SKM-1 (cell line): ENCODE data around the gene PANK4.

Experiments used
- DNase-seq: peaks from one replicate; lab custom pipeline; 2025; ENCODE audit not compliant: unreplicated experiment; lab: John Stamatoyannopoulos, UW

The PANK4 gene

DNA sequence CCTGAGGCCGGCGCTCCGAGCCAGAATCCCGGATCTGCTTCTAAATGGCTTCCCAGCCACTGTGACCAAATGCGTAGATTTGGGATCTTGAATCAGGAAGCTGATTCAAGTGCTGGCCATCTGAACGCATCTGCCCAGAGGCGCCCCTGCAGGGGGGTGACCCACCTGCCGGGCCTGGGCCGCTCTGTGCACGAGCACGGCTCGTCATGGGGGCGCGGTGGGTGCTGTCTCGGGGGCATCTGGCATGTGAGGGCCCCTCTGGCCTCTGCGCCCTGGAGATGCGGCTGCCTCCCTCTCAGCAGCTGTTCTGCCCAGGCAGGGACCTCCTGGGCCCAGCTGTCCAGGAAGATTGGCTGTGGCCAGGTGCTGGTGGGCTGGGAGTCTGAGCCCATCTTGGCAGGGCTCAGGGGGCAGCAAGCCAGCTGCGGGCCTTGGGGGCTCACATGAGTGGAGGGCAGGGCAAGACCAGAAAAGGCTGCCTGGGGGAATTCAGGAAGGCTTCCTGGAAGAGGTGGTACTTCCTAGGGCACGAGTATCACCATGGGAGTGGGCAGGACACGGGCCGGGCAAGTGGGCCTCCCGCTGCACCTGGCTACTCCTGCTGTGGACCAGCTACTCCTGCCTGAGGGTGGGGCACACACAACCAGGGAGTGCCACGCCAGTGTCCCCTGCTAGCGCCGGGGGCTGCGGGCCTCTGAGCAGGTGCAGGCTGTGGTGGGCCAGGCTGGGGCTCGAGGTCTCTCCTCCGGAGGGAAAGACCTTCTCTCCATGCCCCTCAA is 25.2 kb downstream of the PANK4 start:
- no peak for DNase-seq

DNA sequence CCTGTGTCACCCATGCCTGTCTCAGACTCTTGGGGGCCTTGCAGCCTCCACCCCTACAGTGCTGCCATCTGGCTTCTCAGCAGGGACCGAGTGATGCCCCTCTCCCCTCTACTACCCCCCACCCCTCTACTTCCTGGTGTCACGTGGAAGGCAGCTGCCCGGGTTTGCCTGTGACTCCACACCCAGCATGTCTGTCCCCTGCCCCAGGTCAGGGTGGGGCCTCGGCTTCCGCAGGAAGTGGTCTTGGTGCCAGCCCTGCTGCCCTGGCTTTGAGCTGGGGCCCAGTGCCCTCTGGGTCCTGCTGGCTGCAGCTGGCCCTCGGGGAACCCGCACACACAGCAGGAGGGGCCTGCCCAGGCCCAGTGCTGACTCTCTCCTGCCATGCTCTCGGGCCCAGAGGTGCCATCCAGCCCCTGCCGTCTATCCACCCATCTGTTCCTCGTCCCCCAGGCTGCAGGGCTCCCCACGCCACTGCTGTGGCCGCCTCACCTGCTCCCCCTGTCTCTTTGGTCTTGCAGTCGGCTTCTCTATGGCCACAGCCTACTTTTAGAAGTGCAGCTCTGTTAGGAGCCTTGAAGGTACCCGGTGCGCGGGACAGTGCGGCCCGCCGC is 26.3 kb downstream of the PANK4 start:
- DNase-seq = no peak

DNA sequence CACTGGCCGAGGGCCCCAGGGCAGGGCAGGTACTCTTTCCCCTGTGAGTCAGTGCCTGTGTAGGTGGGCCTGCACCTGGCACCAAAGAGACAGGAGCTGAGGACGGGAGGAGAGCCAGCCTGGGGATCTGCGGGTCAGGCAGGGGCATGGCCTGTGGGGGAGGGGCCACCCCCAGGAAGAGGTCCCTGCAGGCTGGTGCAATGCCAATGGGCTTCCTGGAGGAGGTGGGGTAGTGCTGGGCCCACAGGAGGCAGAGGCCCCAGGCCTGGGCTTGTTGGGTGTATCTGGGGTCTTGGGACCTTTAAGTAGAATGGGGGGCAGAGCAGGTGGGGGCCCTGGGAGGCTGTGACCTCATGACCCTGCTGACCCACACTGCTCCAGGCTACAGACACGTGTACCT is 27.1 kb downstream of the PANK4 start:
- no peak for DNase-seq

DNA sequence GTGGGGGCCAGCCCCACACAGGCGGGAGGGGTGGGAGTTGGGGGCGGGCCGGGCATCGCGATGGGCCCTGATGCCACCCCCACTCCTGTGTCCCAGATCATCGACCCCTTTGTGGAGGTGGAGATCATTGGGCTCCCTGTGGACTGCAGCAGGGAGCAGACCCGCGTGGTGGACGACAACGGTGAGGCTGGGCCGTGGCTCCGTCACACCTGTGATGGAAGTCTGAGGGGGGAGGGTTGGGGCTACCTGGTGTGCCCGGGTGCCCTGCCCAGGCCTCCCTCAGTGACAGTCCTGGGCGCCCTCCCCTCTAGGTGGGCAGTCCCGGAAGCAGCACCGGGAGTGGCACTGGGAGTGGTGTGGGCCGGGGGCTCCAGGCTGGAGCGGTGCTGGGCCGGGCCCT is 27.7 kb downstream of the PANK4 start:
- no peak for DNase-seq

DNA sequence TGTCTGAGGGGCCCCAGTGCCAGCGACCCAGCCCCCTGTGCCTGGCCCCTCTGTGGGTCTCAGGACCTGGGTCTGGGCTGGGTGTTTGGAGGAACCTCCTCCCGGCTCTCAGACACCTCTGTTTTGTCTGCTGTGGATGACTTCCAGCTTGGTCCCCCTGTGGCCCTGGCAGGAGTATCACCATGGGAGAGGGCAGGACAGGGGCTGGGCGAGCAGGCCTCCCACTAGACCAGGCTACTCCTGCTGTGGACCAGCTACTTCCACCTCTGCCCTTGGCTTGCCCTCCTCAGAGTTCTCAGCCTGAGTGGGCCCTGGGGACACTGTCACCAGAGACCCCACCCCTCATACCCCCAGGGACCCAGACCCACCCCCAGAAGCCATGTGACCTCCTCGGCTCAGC is 28.5 kb downstream of the PANK4 start:
- no peak for DNase-seq

DNA sequence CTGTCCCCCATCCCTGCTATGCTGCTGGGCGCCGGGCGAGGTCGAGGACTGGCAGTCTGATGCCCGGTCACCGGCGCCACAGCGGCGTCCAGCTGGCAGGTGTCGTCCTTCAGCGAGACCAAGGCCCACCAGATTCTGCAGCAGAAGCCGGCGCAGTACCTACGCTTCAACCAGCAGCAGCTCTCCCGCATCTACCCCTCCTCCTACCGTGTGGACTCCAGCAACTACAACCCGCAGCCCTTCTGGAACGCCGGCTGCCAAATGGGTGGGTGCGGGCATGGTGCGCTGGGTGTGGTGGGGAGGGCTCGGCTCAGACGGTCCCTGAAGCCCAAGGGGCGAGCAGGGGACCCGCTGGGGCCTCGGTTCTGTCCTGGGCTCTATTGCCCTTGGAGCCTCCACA is 29.6 kb downstream of the PANK4 start:
- DNase-seq = no peak

DNA sequence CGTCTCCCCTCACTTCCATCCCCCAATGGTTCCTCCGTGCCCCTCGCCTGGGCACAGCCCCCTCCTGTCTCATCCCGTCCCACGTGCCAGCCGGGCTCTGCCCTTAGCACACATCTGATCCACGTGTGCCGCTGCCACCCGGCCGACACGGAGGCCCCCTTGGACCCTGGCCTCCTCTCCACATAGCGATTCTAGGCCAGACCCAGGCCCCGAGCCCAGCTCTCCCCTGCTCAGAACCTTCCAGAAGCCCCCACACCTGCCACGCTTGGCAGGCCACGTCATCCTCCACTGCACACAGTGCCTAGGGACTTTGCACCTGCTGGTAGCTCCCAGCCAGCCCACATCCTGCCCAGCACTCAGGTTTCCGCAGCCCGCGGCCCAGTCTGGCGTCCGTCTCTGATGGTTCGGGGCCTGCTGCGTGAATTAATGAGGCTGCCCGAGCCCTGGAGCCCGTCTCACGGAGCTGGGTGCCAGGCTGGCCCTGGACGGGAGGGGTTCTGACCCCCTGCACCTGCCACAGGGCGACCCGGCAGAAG is 30.2 kb downstream of the PANK4 start:
- DNase-seq = no peak

DNA sequence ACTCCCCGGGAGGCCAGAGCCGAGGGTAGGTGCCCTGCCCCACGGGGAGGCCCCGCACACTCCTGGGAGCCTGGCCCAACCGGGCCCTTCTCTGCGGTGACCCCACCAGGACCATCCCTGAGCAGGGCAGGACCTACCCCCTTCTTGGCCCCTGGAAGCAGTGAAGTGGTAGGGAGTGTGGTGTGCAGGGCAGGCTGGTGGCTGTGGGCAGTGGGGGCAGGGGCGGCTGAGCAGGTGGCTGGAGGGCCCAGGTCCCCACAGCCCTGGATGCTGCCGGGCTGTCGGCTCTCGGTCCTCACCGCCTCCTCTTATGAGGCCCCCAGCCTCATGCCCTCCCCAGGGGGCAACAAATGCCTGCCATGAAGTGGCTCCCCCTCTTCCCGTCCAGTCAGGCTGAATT is 30.9 kb downstream of the PANK4 start:
- no peak for DNase-seq

DNA sequence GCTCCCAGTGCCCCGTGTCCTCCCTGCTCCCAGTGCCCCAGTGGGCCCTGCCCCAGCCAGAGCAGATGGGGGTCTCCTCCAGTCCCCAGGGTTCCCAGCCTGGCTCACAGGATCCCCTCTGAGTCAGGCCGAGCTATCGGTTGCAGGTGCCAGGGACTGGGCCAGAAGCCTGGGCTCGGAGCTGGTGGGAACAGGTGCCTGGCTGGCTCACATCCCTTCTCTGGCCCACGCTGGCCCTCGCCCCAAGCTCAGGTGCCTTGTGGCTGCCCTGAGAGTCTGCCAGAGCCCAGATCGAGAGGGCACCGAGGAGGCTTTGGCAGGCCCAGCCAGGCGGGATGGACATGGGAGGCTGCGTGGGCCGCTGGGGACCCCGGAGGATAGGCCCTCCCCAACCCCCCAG is 31.4 kb downstream of the PANK4 start:
- DNase-seq = no peak

DNA sequence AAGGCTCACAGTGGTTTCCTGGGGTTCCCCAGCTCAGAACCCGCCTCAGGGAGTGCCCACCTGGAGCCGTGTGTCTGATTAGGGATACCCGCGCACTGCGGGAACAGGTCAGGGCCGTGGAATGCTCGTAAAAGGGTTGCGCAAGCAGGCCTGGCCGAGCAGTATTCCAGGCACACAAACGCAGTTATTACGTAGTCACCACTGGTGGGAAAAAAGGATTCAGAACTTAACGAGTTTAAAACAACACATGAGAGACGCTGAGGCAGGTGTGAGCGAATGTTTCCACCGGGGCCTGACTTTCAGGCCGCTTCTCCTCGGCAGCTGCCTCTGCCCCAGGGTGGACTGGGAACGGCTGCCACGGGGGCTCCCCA is 32.1 kb downstream of the PANK4 start:
- DNase-seq = no peak

DNA sequence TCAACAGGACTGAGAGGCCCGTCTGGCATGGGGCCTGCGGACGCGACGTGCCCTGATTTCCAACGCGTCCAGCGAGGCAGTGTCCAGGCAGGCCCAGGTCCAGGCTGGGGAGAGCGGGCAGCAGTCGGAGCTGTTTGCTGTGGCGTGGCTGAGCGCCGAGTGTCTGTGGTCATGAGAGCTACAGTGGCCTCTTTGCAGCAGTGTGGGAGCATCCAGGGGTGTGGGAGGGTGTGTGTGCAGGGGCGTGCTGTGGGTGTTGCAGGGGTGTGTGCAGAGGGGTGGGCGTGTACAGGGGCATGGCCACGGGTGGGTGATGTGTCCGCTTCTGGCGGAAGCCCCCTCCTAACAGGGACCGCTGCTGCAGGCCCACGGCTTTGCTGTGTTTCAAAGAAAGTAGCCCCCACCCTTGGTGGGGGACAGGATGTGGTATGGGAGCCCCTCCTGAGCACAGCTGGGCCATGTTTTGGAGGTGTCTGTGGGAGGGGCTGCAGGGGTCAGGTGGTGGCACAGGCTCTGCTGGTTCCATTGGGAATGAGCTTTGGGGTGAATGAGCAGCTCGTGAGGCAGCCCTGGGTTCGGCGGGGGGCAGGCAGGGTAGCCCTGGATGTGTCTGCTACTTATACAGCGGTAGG is 32.6 kb downstream of the PANK4 start:
- no peak for DNase-seq

DNA sequence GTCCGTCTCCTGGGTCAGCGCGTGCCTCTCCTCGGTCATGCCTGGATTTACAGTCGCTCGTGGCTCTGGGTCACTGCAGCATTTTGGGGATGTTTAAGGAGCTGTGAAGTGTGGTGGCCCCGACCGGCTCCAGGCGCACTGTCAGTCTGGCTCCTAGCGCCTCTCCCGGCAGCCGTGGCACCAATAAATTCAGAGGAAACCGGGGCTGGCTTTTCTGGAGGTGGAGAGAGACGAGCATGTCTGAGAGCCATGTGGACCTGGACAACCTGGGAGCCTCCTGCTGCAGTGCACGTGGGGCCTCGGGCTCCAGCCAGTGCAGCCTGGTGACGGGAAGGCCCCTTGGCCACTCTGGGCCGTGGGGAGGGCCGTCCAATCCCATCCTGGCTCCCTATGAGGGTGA is 33.2 kb downstream of the PANK4 start:
- DNase-seq = no peak

DNA sequence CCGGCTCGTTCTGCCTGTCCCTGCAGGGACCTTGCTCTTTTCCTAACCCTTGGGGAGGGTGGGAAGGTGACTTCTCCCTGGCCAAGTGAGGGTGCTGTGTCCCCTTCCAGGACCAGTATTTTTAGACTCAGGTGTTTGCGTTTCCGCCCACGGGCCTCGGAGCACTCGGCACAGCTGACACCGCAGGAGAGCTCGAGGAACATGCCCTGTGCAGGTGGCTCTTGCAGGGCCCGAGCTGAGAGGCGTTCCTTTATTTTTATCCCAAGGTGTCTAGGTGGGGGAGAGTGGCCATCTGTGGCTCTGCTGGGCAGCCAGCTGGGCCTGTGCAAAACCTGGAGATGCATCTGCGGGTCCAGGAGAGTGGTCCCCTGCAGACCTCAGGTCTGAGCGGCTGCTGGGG is 34.3 kb downstream of the PANK4 start:
- DNase-seq = no peak

DNA sequence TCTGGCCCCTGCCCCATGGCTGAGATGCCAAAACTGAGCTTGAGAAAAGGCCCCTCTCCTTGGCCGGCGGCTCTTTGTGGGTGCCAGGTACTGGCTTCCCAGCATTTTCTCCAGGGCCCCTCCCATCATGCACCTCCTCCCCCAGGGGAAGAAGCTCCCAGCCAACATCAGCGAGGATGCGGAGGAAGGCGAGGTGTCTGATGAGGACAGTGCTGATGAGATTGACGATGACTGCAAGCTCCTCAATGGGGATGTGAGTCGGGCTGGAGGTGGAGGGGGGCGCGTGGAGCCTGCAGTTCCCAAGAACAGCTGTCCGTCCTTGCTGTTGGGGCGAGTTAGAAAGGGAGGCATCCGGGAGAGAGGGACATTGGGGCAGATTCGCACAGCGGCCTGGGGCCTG is 36.8 kb downstream of the PANK4 start:
- no peak for DNase-seq

DNA sequence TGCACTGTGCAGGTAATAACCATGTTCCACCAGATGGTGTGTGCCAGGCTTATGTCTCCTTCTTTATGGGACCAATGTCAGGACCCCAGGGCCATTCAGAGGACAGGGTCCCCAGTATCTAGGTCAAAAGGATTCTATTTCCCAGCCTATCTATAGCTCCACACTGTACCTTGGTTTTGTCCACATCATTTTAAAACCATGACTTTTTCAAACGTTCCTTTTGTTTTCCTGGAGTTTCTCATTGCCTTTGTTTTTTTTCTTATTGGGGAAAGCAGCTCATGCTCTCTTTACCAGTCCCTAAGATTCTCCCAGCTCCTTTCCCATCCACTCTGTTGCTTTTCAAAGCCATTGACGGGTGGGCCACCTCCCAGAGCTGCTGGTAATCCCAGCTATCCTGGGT is 37.7 kb downstream of the PANK4 start:
- DNase-seq = no peak

DNA sequence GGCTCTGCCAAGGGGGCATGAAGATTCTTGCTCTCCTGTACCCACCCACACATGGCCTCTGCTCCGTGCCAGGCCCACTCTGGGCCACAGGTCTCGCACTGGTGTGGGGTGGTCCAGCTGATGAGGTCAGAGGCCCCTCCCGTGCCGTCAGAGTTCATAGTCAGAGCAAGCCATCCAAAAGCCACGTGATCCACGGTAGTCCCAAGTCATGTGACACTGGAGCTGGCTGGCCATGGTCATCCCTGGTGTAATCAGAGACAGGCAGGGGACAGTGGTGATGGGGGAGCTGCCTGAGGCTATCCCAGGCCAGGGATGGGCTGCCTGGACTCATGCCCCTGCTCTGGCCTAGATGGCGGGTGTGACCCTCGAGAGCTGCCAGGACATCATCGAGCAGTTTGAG is 39.8 kb downstream of the PANK4 start:
- no peak for DNase-seq

DNA sequence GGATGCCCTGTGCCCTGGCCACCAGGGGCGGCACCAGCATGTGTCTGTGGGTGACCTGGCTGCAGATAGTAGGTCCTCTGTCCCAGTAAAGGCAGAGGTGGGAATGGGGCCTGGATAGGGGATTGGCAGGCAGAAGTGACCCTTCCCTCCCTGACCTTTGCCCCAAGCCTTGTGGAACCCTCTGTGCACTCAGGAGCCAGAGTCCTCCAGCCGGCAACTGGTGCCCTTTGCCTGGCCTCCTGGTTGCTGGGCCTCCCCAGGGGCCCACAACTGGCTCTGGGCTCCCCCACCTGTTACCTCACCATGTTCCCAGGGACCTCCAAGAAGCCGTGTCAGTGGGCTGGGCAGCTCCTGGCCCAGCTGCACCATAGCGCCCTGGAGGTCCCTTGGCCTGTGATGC is 40.4 kb downstream of the PANK4 start:
- no peak for DNase-seq

DNA sequence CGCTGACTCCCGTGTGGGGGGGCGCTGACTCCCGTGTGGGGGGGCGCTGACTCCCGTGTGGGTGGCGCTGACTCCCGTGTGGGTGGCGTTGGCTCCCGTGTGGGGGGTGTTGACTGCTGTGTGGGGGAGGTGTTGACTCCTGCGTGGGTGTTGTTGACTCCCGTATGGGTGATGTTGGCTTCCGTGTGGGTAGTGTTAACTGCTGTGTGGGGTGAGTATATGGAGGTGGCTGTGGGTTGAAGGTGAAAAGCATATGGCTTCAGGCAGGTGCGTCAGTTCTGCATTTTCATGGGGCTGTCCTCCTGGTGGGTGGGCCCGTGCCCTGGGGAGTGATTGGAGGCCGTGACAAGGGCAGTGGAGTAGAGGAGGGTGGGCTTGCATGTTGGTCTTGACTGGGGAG is 42.4 kb downstream of the PANK4 start:
- no peak for DNase-seq

DNA sequence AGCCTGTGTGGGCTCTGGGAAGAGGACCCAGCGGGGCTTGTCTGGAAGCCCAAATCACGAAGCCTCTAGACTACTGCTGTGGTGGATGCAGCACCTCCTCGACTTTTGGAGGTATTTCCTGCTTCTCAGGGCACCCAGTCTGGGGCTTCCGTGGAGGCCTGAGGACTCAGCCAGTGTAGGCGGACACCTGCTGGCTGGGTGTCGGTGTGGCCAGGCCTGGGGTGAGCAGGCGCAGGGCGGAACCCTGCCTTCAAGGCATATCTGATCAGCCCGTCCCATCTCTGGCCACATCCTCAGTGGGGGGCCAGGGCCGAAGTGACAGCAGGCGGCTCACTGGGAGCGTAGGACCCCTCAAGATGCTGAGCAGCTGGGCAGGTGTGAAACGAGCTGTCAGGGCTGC is 43.4 kb downstream of the PANK4 start:
- no peak for DNase-seq

DNA sequence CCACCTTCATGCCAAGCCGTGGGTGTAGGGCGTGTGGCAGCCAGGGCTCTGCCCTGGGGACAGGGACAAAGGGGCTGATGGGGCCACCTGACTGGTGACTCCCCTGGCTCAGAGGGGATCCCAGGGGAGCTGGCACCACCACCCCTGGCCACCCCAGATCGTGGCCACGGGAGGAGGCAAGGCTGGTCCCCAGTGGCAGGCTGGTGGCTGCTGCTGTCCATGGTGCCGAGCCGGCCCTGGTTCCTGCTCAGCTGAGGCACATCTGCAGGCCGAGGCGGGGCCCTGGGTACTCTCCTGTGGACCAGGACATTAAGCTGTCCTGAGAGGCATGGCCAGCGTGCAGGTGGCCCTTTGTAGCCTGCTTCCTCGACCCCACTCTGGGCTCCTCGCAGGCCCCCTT is 43.8 kb downstream of the PANK4 start:
- no peak for DNase-seq

DNA sequence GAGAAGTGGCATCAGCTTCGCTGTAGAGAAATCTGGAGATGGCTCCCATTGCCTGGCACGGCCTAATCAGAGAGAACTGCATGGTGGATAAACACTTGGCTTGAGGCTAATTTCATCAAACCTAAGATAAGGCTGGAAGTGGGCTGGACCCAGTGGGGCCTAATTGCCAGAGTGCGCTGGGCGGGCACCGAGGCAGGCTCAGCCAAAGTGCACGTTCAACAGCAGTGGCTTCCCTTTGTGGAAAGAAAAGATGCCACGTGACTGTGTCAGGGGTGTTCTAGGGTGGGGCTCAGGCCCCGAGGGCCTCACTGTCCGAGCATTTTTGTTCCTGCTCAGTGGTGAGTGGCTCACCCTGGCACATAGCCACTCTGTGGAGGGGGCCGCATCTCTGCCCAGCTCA is 44.5 kb downstream of the PANK4 start:
- DNase-seq = no peak

DNA sequence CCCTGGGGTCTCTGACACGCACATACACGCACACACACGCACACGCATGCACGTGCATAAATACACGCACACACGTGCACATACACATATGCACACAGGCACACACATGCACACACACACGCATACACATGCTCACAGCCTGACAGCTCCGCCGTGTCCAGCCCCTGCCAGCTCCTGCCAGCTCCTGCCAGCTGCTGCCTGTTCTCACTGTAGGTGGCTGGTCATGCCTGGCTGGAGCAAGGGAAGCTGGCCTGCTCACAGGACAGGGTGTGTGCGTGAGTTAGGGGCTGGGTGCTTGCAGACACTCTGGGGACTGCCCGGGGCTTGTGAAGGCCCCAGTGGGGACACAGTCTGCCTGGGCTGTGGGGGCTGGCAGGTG is 45.4 kb downstream of the PANK4 start:
- DNase-seq = no peak
